K562 (cell line): ENCODE data around the gene SGPP1.

ENCODE experiments used
- CREM ChIP-seq: IDR thresholded peaks from 2 replicates; pipeline ENCODE4 v1.6.1; 2014; ENCODE audit warnings: antibody characterized with exemption, low read depth
- CTCF ChIP-seq, 3 experiments: IDR thresholded peaks in 2 of 3; conservative IDR thresholded peaks in 1 of 3; 2 replicates each; pipeline ENCODE4 v1.5.1; 2011 to 2012; ENCODE audit warnings: low read length in 3 of 3, mild to moderate bottlenecking in 3 of 3, control low read depth in 2 of 3, improper control_type of control experiment in 1 of 3, inconsistent platforms in 1 of 3, low read depth in 1 of 3, mixed read lengths in 1 of 3, moderate library complexity in 1 of 3; ENCODE audit not compliant: insufficient read depth in 2 of 3
- FOXM1 ChIP-seq, 2 experiments: fragments of 450-650 bp in 1 of 2; sonication (generic) in 1 of 2; formaldehyde crosslinking in 1 of 2; IDR thresholded peaks; 2 replicates each; pipeline versions ENCODE4 v1.6.1 to v1.9.0; 2017 to 2022; ENCODE audit warnings: low read depth in 2 of 2, mild to moderate bottlenecking in 2 of 2, missing genetic modification reagents in 1 of 2, moderate library complexity in 1 of 2
- MAFF ChIP-seq: IDR thresholded peaks from 2 replicates; pipeline ENCODE4 v1.6.1; 2012; ENCODE audit warnings: low read length, improper control_type of control experiment
- POLR2A ChIP-seq: fragments of 450-650 bp; conservative IDR thresholded peaks from 2 replicates; pipeline ENCODE4 v1.6.1; 2016

- TF ChIP-seq CTCF (IDR thresholded peaks at IDR 0.05 in 2 of 3, conservative IDR thresholded peaks at IDR 0.05 in 1 of 3; ENCODE audit: insufficient read depth in 2 of 3, low read depth in 1 of 3, low read length in 3 of 3) (no peak), FOXM1 (IDR thresholded peaks at IDR 0.05; ENCODE audit: low read depth) (no peak), FOXM1 (CRISPR knock-in tag; IDR thresholded peaks at IDR 0.05; ENCODE audit: low read depth) (no peak), MAFF (no peak), POLR2A (no peak), CREM (no peak)
Observed at GRCh38 chr14:63686926-63687325, 40.9 kb downstream of the SGPP1 start.
